HG03354 (cell line): ENCODE results near the gene SLC23A3.

Source experiments
- ATAC-seq: cut with Tn5 transposase; IDR thresholded peaks from one replicate; pipeline ENCODE4 v1.9.1; 2021; ENCODE audit warnings: mild to moderate bottlenecking; ENCODE audit not compliant: unreplicated experiment, poor library complexity, severe bottlenecking

SLC23A3 gene

GRCh38 chr2:219120082-219120481 lies 49.7 kb downstream of the SLC23A3 start:
- ATAC-seq, result no peak

- no peak for ATAC-seq
Observed at GRCh38 chr2:219119422-219120043, 50.3 kb downstream of the SLC23A3 start.

- no peak for ATAC-seq
Observed at GRCh38 chr2:219118504-219118903, 51.3 kb downstream of the SLC23A3 start.

DNA sequence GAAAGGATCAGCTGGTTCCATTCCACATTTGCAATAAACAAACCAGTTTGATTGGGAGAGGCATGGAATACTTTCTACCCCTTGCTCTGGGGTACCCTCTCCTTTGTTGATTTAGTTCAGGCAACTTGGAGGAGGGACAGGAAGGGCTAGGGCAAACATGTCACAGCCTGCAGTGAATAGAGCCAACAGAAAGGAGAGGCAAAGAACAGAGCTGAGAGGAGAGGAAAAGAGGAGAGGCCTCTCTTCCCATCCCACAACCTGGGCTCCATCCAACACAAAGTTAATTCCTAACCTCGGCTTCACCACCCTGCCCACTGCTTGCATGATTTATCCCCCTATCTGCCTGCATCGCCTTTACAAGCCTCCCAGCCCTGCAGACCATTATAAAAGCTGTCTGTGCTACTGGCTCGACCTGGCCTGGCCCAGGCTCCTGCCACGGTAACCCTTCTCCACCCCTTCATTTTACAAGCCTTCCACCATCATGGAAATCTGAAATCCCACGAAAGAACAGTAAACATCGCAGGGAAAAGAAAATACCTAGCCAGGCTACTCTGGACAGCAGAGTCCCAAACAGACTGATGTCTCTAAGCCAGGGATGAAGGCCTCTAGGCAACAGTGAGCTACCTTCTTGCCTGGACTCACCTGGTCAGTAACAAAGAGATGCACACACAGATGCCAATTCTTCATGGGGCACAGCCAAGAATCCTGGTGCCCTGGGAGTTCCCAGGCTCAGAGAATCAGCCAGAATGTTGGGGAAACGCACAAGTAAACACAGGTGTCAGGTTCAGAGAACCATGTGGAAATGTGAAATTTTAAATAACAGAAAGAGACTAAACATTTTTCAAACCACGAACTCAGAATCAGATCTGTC lies 52.8 kb downstream of the SLC23A3 start:
- no peak for ATAC-seq

- ATAC-seq, result no peak
Observed at GRCh38 chr2:219112651-219113338, 57.0 kb downstream of the SLC23A3 start.

GRCh38 chr2:219112062-219112406 lies 57.8 kb downstream of the SLC23A3 start:
- ATAC-seq, result no peak
